RWPE2 (cell line): ENCODE results near the gene EIF5.

ENCODE experiments used
- ATAC-seq: fragments of 200-7000 bp; cut with Tn5 transposase; 3 replicates; pipeline ENCODE4 v1.9.1; 2021; ENCODE audit warnings: low read depth
- DNase-seq: peaks from one replicate; pipeline ENCODE4 v3.0.0-alpha.2; 2020; ENCODE audit warnings: low spot score
- H3K27ac ChIP-seq: fragments of 450-650 bp; 2 replicates; pipeline ENCODE4 v1.5.1; 2017; ENCODE audit warnings: mild to moderate bottlenecking; ENCODE audit not compliant: poor library complexity, severe bottlenecking
- H3K27me3 ChIP-seq: fragments of 250-450 bp; sonication (Bioruptor Pico); 2 replicates; pipeline ENCODE4 v1.5.1; 2021; ENCODE audit warnings: mild to moderate bottlenecking, moderate library complexity; ENCODE audit not compliant: insufficient read depth, poor library complexity, severe bottlenecking
- H3K36me3 ChIP-seq: fragments of 250-450 bp; sonication (Bioruptor Pico); 2 replicates; pipeline ENCODE4 v1.5.1; 2020; ENCODE audit warnings: low read depth, mild to moderate bottlenecking, moderate library complexity
- H3K4me1 ChIP-seq: fragments of 250-450 bp; sonication (Bioruptor Pico); 2 replicates; pipeline ENCODE4 v1.5.1; 2021; ENCODE audit warnings: mild to moderate bottlenecking, moderate library complexity; ENCODE audit not compliant: insufficient read depth, poor library complexity, severe bottlenecking
- H3K4me3 ChIP-seq: fragments of 250-450 bp; sonication (Bioruptor Pico); 2 replicates; pipeline ENCODE4 v1.5.1; 2021; ENCODE audit warnings: mild to moderate bottlenecking, moderate library complexity; ENCODE audit not compliant: severe bottlenecking
- H3K9me3 ChIP-seq: fragments of 250-450 bp; sonication (Bioruptor Pico); 2 replicates; pipeline ENCODE4 v1.5.1; 2021; ENCODE audit warnings: mild to moderate bottlenecking, moderate library complexity; ENCODE audit not compliant: severe bottlenecking
- CTCF ChIP-seq: fragments of 450-650 bp; IDR thresholded peaks from one replicate; pipeline ENCODE4 v1.5.1; 2017; ENCODE audit warnings: mild to moderate bottlenecking, moderate library complexity; ENCODE audit not compliant: poor library complexity, severe bottlenecking

Gene EIF5

GRCh38 chr14:103393676-103394626 lies 59.9 kb downstream of the EIF5 start:
- Histone ChIP-seq H3K9me3 (no peaks in the 10 kb centered on the region), H3K27me3 (no peaks in the 10 kb centered on the region), H3K27ac (peak overlapping the region; percentile 7), H3K4me3 (no peak overlapping the region), H3K4me1 (peaks cover 47% of the 10 kb centered on the region), H3K36me3 (peaks cover 4% of the 10 kb centered on the region)
- peak; percentile 92 for TF ChIP-seq CTCF
- DNase-seq (no peak), ATAC-seq (no peak)
